ENCODE data around the gene ADK. TPM values are rescaled to one million over a fixed set of nuclear protein-coding genes. Genes with fewer than 3 reads are reported as not detected.

ADK gene
- total and polyA plus RNA-seq, 11 donors, result 20.8 to 55.5 (median 39.8) TPM

DNA sequence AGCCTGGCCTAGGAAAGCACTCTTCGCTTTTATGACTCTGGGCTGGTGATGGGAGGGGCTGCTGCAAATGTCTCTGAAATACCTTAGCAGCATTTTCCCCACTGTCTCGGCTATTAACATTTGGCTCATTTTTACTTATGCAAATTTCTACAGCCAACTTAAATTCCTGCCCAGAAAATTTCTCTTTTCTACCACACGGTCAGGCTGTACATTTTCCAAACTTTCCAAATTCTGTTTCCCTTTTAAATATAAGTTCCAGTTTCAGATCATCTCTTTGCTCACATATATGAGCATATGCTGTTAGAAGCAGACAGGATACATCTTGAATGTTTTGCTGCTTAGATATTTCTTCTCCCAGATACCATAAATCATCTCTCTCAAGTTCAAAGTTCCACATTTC lies 332.3 kb downstream of the ADK start:
- DNase-seq (no peak), ATAC-seq (no peak)
- no peak overlapping the region for H3K4me3 ChIP-seq
- no peaks in the 10 kb centered on the region for H3K27me3 ChIP-seq
- H3K9me3 ChIP-seq, result peaks cover 0 to 5% (median 0%) of the 10 kb centered on the region in 12 donors
- H3K4me1 ChIP-seq, result peaks cover 0 to 5% (median 0%) of the 10 kb centered on the region in 12 donors
- intact Hi-C loops (cut with DNase I), result no loop called here
- no peaks in the 10 kb centered on the region for H3K36me3 ChIP-seq
- WGBS, 4 donors, result 97 to 100% (median 97%) methylated on average over 3 of the region's 3 CpGs
- no peak for TF ChIP-seq POLR2A (IDR thresholded peaks at IDR 0.05)
- TF ChIP-seq, protein P1, sequence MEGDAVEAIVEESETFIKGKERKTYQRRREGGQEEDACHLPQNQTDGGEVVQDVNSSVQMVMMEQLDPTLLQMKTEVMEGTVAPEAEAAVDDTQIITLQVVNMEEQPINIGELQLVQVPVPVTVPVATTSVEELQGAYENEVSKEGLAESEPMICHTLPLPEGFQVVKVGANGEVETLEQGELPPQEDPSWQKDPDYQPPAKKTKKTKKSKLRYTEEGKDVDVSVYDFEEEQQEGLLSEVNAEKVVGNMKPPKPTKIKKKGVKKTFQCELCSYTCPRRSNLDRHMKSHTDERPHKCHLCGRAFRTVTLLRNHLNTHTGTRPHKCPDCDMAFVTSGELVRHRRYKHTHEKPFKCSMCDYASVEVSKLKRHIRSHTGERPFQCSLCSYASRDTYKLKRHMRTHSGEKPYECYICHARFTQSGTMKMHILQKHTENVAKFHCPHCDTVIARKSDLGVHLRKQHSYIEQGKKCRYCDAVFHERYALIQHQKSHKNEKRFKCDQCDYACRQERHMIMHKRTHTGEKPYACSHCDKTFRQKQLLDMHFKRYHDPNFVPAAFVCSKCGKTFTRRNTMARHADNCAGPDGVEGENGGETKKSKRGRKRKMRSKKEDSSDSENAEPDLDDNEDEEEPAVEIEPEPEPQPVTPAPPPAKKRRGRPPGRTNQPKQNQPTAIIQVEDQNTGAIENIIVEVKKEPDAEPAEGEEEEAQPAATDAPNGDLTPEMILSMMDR (IDR thresholded peaks at IDR 0.05), result no peak
- no peak overlapping the region for H3K27ac ChIP-seq

DNA sequence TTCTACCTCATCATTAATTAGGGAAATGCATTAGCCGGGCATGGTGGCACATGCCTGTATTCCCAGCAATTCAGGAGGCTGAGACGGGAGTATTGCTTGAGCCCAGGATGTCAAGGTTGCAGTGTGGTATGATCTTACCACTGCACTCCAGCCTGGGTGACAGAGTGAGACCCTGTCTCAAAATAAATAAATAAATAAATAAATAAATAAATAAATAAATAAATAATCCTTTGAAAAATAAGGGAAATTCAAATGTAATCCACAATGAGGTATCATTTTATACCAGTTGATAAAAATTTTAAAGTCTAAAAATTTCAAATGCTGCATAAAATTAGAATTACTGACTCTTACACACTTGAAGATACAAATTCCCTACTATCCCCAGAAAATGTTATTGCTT lies 334.3 kb downstream of the ADK start:
- H3K9me3 ChIP-seq, result peaks cover 0 to 5% (median 0%) of the 10 kb centered on the region in 12 donors
- no peaks in the 10 kb centered on the region for H3K27me3 ChIP-seq
- TF ChIP-seq, protein P1 (IDR thresholded peaks at IDR 0.05), result no peak
- TF ChIP-seq POLR2A (IDR thresholded peaks at IDR 0.05), result no peak
- no peaks in the 10 kb centered on the region for H3K36me3 ChIP-seq
- H3K4me1 ChIP-seq, result peaks cover 0 to 5% (median 0%) of the 10 kb centered on the region in 12 donors
- 95 to 99% (median 96%) methylated on average over 2 of the region's 2 CpGs for WGBS, 4 donors
- DNase-seq (no peak), ATAC-seq (no peak)
- intact Hi-C loops (cut with DNase I), result loop anchor here in 1 of 10 donors (5.0 kb wide), 1 partner anchor 102 kb away; no protein-coding TSS in a partner anchor
- H3K27ac ChIP-seq, result no peak overlapping the region
- H3K4me3 ChIP-seq, result no peak overlapping the region

DNA sequence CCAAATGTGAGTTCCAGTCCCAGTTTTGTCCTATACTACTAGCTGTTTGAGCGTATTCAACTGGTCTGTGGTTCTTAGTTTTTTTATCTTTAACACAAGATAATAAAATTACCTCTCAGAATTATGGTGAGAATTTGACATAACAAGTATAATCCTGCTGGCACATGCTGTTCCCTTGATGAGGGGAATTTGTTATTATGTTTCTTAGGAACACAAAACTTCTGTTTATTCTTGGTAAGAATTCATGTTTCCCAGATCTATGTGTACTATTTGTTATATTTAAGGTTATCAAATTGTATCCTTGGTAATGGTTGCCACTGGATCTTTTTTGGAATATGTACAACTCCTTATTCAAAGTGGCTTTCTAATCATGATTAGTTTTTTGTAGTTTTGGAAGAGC lies 335.6 kb downstream of the ADK start:
- 78 to 91% (median 84%) methylated on average over 1 of the region's 1 CpG for WGBS, 4 donors

DNA sequence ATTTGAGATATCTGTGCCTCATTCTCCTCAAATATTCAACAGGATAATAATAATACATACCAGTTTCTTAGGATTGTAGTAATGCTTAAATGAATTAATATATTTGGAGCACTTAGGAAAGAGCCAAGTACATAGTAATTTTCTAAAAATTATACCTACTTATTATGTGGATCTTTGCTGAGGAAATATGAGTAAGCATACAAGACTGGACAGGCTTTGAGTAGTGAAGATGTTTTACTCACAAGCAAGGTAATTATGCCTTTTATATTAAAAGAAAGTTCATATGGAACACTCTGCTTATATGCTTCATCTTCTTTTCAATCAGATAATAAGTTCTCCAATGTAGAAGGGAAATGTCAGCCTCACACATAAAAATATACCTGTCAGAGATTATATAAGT lies 337.9 kb downstream of the ADK start:
- no peaks in the 10 kb centered on the region for H3K36me3 ChIP-seq
- no peaks in the 10 kb centered on the region for H3K27me3 ChIP-seq
- intact Hi-C loops (cut with DNase I), result loop anchor here in 1 of 10 donors (5.0 kb wide), 1 partner anchor 98 kb away; no protein-coding TSS in a partner anchor
- H3K4me1 ChIP-seq, result peaks cover 0 to 5% (median 0%) of the 10 kb centered on the region in 12 donors
- H3K4me3 ChIP-seq, result no peak overlapping the region
- no peak overlapping the region for H3K27ac ChIP-seq
- no peak for ATAC-seq
- no peaks in the 10 kb centered on the region for H3K9me3 ChIP-seq
- TF ChIP-seq, protein P1 (IDR thresholded peaks at IDR 0.05), result no peak
- TF ChIP-seq POLR2A (IDR thresholded peaks at IDR 0.05), result no peak
- DNase-seq, result no peak

More for the DNA sequence above, 335.6 kb downstream of the ADK start:
- ATAC-seq (peak in 1 of 4 donors; percentile 41), DNase-seq (no peak)
- intact Hi-C loops (cut with DNase I), result loop anchor here in 1 of 10 donors (5.0 kb wide), 1 partner anchor 101 kb away; no protein-coding TSS in a partner anchor
- peaks cover 0 to 5% (median 0%) of the 10 kb centered on the region in 12 donors for H3K9me3 ChIP-seq
- no peak overlapping the region for H3K27ac ChIP-seq
- H3K4me1 ChIP-seq, result peaks cover 0 to 5% (median 0%) of the 10 kb centered on the region in 12 donors
- no peaks in the 10 kb centered on the region for H3K36me3 ChIP-seq
- TF ChIP-seq, protein P1 (IDR thresholded peaks at IDR 0.05), result no peak
- TF ChIP-seq POLR2A (IDR thresholded peaks at IDR 0.05), result no peak
- no peak overlapping the region for H3K4me3 ChIP-seq
- H3K27me3 ChIP-seq, result no peaks in the 10 kb centered on the region

Measured in heart left ventricle (tissue), 16 donors.